Lower lobe of right lung (tissue), 2 donors: Measurements from ENCODE around the gene TANGO2. TPM values are rescaled to one million over a fixed set of nuclear protein-coding genes. Genes with fewer than 3 reads are reported as not detected.

ENCODE experiments used
- ATAC-seq, 2 donors: fragments of 200-7000 bp; cut with Tn5 transposase; one replicate each; pipeline ENCODE4 v1.9.1; 2020 to 2022; ENCODE audit warnings: mild to moderate bottlenecking in 2 of 2, moderate library complexity in 2 of 2
- DNase-seq: peaks from one replicate; pipeline ENCODE4 v3.0.0-alpha.2; 2020
- H3K27ac ChIP-seq: fragments of 200-600 bp; one replicate; pipeline ENCODE4 v1.8.0; 2022
- H3K27me3 ChIP-seq: fragments of 200-600 bp; one replicate; pipeline ENCODE4 v1.8.0; 2022; ENCODE audit warnings: low read depth
- H3K36me3 ChIP-seq: fragments of 200-600 bp; one replicate; pipeline ENCODE4 v1.8.0; 2022; ENCODE audit warnings: mild to moderate bottlenecking
- H3K4me1 ChIP-seq: fragments of 200-600 bp; one replicate; pipeline ENCODE4 v1.8.0; 2022
- H3K4me3 ChIP-seq: fragments of 200-600 bp; one replicate; pipeline ENCODE4 v1.8.0; 2022; ENCODE audit warnings: mild to moderate bottlenecking
- H3K9me3 ChIP-seq: fragments of 200-600 bp; one replicate; pipeline ENCODE4 v1.8.0; 2022
- CTCF ChIP-seq: fragments of 200-600 bp; IDR thresholded peaks from one replicate; pipeline ENCODE4 v1.8.0; 2022; ENCODE audit warnings: antibody characterized with exemption, mild to moderate bottlenecking
- intact Hi-C: fragments of 100-400 bp; cut with DNase I; formaldehyde crosslinking; loops from one replicate; pipeline ENCODE4 v1.11.0; 2022
- total RNA-seq: library from RNA; stranded (reverse); fragmentation: NEBNext Ultra II Directional; extraction: Animal tissue kit (Norgen Biotek cat#: 25700); gene quantifications from one replicate; pipeline ENCODE4 v1.2.1, GENCODE V29; 2021
- donor health status: DM: no; HTN: yes; CAD: no; lungs with severe emphysema.

TANGO2 gene
- total RNA-seq, 1 donor from 2014 or later: 45.1 TPM

GRCh38 chr22:20085651-20086050 is 64.7 kb downstream of the TANGO2 start:
- intact Hi-C loops: no loop called here
- peaks cover 51% of the 10 kb centered on the region for H3K36me3 ChIP-seq
- TF ChIP-seq CTCF: no peak
- no peak overlapping the region for H3K27ac ChIP-seq
- ATAC-seq (no peak), DNase-seq (peak; percentile 22)
- no peaks in the 10 kb centered on the region for H3K27me3 ChIP-seq
- H3K4me3 ChIP-seq: no peak overlapping the region
- peaks cover 45% of the 10 kb centered on the region for H3K4me1 ChIP-seq
- no peaks in the 10 kb centered on the region for H3K9me3 ChIP-seq

- DNase-seq: peak; percentile 11
- intact Hi-C loops: no loop called here
- peaks cover 56% of the 10 kb centered on the region for H3K36me3 ChIP-seq
Measured at GRCh38 chr22:20086101-20086599, 65.2 kb downstream of the TANGO2 start.

GRCh38 chr22:20086763-20087162 is 65.9 kb downstream of the TANGO2 start:
- Histone ChIP-seq H3K4me3 (no peak overlapping the region), H3K36me3 (peaks cover 62% of the 10 kb centered on the region), H3K4me1 (peaks cover 35% of the 10 kb centered on the region), H3K27me3 (no peaks in the 10 kb centered on the region), H3K27ac (no peak overlapping the region), H3K9me3 (no peaks in the 10 kb centered on the region)
- no peak for TF ChIP-seq CTCF
- DNase-seq: peak; percentile 5
- intact Hi-C loops: no loop called here
- no peak for ATAC-seq

More at GRCh38 chr22:20086101-20086599, 65.2 kb downstream of the TANGO2 start:
- no peaks in the 10 kb centered on the region for H3K27me3 ChIP-seq
- peaks cover 41% of the 10 kb centered on the region for H3K4me1 ChIP-seq
- no peaks in the 10 kb centered on the region for H3K9me3 ChIP-seq
- no peak overlapping the region for H3K27ac ChIP-seq
- H3K4me3 ChIP-seq: no peak overlapping the region
- ATAC-seq: no peak
- TF ChIP-seq CTCF: no peak

GRCh38 chr22:20087319-20088262 is 66.7 kb downstream of the TANGO2 start:
- peaks cover 70% of the 10 kb centered on the region for H3K36me3 ChIP-seq
- TF ChIP-seq CTCF: no peak

DNA sequence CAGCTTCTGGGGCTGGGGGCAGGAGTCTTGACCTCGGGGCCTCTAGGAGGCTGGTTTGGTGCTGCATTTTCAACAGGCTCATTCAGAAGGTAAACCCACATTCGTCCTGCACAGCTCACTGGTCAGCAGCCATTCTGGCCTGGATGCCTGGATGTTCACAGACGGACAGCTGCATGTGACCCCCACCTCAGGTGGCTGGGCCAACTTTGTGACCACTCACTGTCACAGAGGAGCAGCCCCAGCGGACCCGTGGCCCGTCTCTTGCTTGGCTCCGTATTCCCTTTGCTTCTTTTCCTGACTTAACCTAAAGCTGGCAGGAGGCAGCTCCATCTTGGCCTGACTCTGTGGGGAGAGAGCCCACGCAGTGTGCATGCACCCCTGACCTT is 67.3 kb downstream of the TANGO2 start:
- Histone ChIP-seq H3K4me3 (no peak overlapping the region), H3K36me3 (peaks cover 77% of the 10 kb centered on the region), H3K27ac (no peak overlapping the region), H3K27me3 (no peaks in the 10 kb centered on the region), H3K4me1 (peaks cover 20% of the 10 kb centered on the region), H3K9me3 (no peaks in the 10 kb centered on the region)
- intact Hi-C loops: no loop called here
- DNase-seq (peak; percentile 15), ATAC-seq (no peak)
- TF ChIP-seq CTCF: no peak

More at GRCh38 chr22:20087319-20088262, 66.7 kb downstream of the TANGO2 start:
- Histone ChIP-seq H3K27me3 (no peaks in the 10 kb centered on the region), H3K4me1 (peaks cover 27% of the 10 kb centered on the region), H3K4me3 (no peak overlapping the region), H3K27ac (no peak overlapping the region), H3K9me3 (no peaks in the 10 kb centered on the region)
- intact Hi-C loops: no loop called here
- ATAC-seq (no peak), DNase-seq (peak; percentile 18)
